Neuronal stem cell (in vitro differentiated cells): ENCODE results near the gene FLCN. TPM values are rescaled to one million over a fixed set of nuclear protein-coding genes. Genes with fewer than 3 reads are reported as not detected.
A peak's percentile ranks its signal among the peaks of the same experiment; 100 is the strongest.

Experiments
- DNase-seq: peaks from one replicate; pipeline ENCODE4 v3.0.0-alpha.2; 2013; ENCODE audit warnings: low spot score
- H2AFZ ChIP-seq: one replicate; pipeline ENCODE4 v1.6.1; 2013; ENCODE audit warnings: mild to moderate bottlenecking, low read length, inconsistent platforms
- H2AK5ac ChIP-seq: 2 replicates; pipeline ENCODE4 v1.6.1; 2013; ENCODE audit warnings: low read depth, mild to moderate bottlenecking, inconsistent platforms, low read length, moderate library complexity, mixed read lengths
- H2BK120ac ChIP-seq: 2 replicates; pipeline ENCODE4 v1.6.1; 2013; ENCODE audit warnings: low read depth, mild to moderate bottlenecking, inconsistent platforms, low read length, moderate library complexity, mixed read lengths
- H2BK12ac ChIP-seq: one replicate; pipeline ENCODE4 v1.6.1; 2013; ENCODE audit warnings: low read length, inconsistent platforms
- H2BK15ac ChIP-seq: 2 replicates; pipeline ENCODE4 v1.6.1; 2013; ENCODE audit warnings: mild to moderate bottlenecking, low read length, inconsistent platforms, mixed read lengths
- H2BK5ac ChIP-seq: one replicate; pipeline ENCODE4 v1.6.1; 2013; ENCODE audit warnings: inconsistent platforms, mild to moderate bottlenecking, low read length, moderate library complexity
- H3K14ac ChIP-seq: one replicate; pipeline ENCODE4 v1.6.1; 2013; ENCODE audit warnings: low read length, inconsistent platforms
- H3K18ac ChIP-seq: 2 replicates; pipeline ENCODE4 v1.6.1; 2013; ENCODE audit warnings: low read length, inconsistent platforms
- H3K23ac ChIP-seq: 2 replicates; pipeline ENCODE4 v1.6.1; 2013; ENCODE audit warnings: low read depth, mild to moderate bottlenecking, mixed read lengths, low read length, inconsistent platforms; ENCODE audit not compliant: poor library complexity
- H3K27ac ChIP-seq: replicated peaks from 3 replicates; pipeline ENCODE4 v1.5.1; 2013; ENCODE audit warnings: low read length, inconsistent platforms
- H3K27me3 ChIP-seq, 3 experiments: 2 replicates each; pipeline ENCODE4 v1.6.1; 2013; ENCODE audit warnings: low read length in 3 of 3, mild to moderate bottlenecking in 2 of 3, inconsistent platforms in 1 of 3, low read depth in 1 of 3, mixed read lengths in 1 of 3, moderate library complexity in 1 of 3; ENCODE audit not compliant: control insufficient read depth in 3 of 3, insufficient read depth in 3 of 3
- H3K36me3 ChIP-seq, 2 donors: replicated peaks in 1 of 2; 2 replicates each; pipeline ENCODE4 v1.6.1; 2013; ENCODE audit warnings: low read length in 2 of 2; ENCODE audit not compliant: control insufficient read depth in 2 of 2, insufficient read depth in 2 of 2
- H3K4ac ChIP-seq: 2 replicates; pipeline ENCODE4 v1.6.1; 2013; ENCODE audit warnings: inconsistent platforms, mild to moderate bottlenecking, low read length, moderate library complexity
- H3K4me1 ChIP-seq, 2 donors: 1 replicate in 1 of 2; 2 replicates in 1 of 2; pipeline ENCODE4 v1.6.1; 2013; ENCODE audit warnings: low read length in 2 of 2, low read depth in 1 of 2; ENCODE audit not compliant: control insufficient read depth in 2 of 2, insufficient read depth in 1 of 2
- H3K4me2 ChIP-seq: one replicate; pipeline ENCODE4 v1.6.1; 2013; ENCODE audit warnings: mild to moderate bottlenecking, low read length, inconsistent platforms; ENCODE audit not compliant: insufficient read depth, poor library complexity, severe bottlenecking
- H3K4me3 ChIP-seq, 2 donors: 2 replicates each; pipeline ENCODE4 v1.5.1; 2013; ENCODE audit warnings: low read length in 2 of 2, mild to moderate bottlenecking in 2 of 2, inconsistent platforms in 1 of 2, moderate library complexity in 1 of 2
- H3K79me1 ChIP-seq: one replicate; pipeline ENCODE4 v1.6.1; 2013; ENCODE audit warnings: low read depth, mild to moderate bottlenecking, inconsistent platforms, low read length, moderate library complexity
- H3K9ac ChIP-seq: one replicate; pipeline ENCODE4 v1.6.1; 2013; ENCODE audit warnings: mild to moderate bottlenecking, low read depth, low read length, inconsistent platforms; ENCODE audit not compliant: poor library complexity
- H3K9me3 ChIP-seq, 2 donors: replicated peaks in 1 of 2; 2 replicates each; pipeline versions ENCODE3 to v1.6.1; 2013; ENCODE audit warnings: low read length in 2 of 2, mild to moderate bottlenecking in 2 of 2, inconsistent platforms in 1 of 2, low read depth in 1 of 2, mixed read lengths in 1 of 2, moderate library complexity in 1 of 2; ENCODE audit not compliant: control insufficient read depth in 2 of 2, insufficient read depth in 1 of 2
- H4K8ac ChIP-seq: one replicate; pipeline ENCODE4 v1.6.1; 2013; ENCODE audit warnings: low read depth, mild to moderate bottlenecking, inconsistent platforms, low read length, moderate library complexity
- H4K91ac ChIP-seq: one replicate; pipeline ENCODE4 v1.6.1; 2013; ENCODE audit warnings: low read length, low read depth, mild to moderate bottlenecking, inconsistent platforms; ENCODE audit not compliant: poor library complexity
- WGBS, 2 donors: extraction: QIAGEN DNeasy Blood & Tissue Kit; methylation state at CpG; one replicate each; pipeline ENCODE4 v1.1.7; 2013; ENCODE audit warnings: missing lambda C conversion rate in 2 of 2, mixed read lengths in 1 of 2; ENCODE audit not compliant: insufficient read length in 2 of 2, insufficient replicate concordance in 1 of 2; ENCODE audit errors: extremely low coverage in 2 of 2; 5-methylcytosine and 5-hydroxymethylcytosine counted together
- small RNA-seq: library from polyadenylated mRNA; stranded (forward); fragments of <200 nt; extraction: miRNeasy Mini kit (QIAGEN cat#:217004); gene quantifications from one replicate; pipeline ENCODE3, GENCODE V24; 2013; ENCODE audit not compliant: insufficient read depth

FLCN gene

GRCh38 chr17:17164676-17165075 lies 72.3 kb downstream of the FLCN start:
- H3K79me1 ChIP-seq, result no peaks in the 10 kb centered on the region
- H3K4me1 ChIP-seq, result peaks cover 0 to 3% of the 10 kb centered on the region in 2 donors
- H3K9me3 ChIP-seq, result peaks cover 0 to 2% of the 10 kb centered on the region in 2 donors
- DNase-seq, result no peak
- no CpG with 5 or more reads among the region's 17 CpGs for WGBS, 2 donors
- peak overlapping the region; percentile 67 for H3K14ac ChIP-seq
- peaks cover 44 to 96% of the 10 kb centered on the region in 2 donors for H3K36me3 ChIP-seq
- peak overlapping the region; percentile 75 for H3K23ac ChIP-seq
- H3K27me3 ChIP-seq, result no peaks in the 10 kb centered on the region
- H2BK12ac ChIP-seq, result no peak overlapping the region
- no peak overlapping the region for H2BK5ac ChIP-seq
- H4K91ac ChIP-seq, result no peak overlapping the region
- no peak overlapping the region for H2BK15ac ChIP-seq
- no peak overlapping the region for H2BK120ac ChIP-seq
- no peak overlapping the region for H3K18ac ChIP-seq
- no peak overlapping the region for H2AFZ ChIP-seq
- no peak overlapping the region for H3K4me2 ChIP-seq
- H3K4me3 ChIP-seq, result peak overlapping the region in 1 of 2 donors; percentile 28
- H2AK5ac ChIP-seq, result no peak overlapping the region
- no peak overlapping the region for H3K9ac ChIP-seq
- peak overlapping the region; percentile 43 for H4K8ac ChIP-seq
- H3K4ac ChIP-seq, result no peak overlapping the region
- H3K27ac ChIP-seq, result no peak overlapping the region

DNA sequence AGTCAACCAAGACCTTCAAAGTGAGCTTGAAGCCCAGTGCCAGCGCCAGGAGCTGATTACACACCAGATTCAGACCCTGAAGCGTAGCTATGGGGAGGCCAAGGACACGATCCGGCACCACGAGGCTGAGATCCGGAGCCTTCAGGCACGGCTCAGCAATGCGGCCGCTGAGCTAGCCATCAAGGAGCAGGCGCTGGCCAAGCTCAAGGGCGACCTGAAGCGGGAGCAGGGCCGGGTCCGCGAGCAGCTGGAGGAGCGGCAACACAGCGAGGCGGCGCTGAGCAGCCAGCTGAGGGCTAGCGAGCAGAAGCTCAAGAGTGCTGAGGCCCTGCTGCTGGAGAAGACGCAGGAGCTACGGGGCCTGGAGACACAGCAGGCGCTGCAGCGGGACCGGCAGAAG lies 72.8 kb downstream of the FLCN start:
- DNase-seq, result no peak

More for the DNA sequence above, 72.8 kb downstream of the FLCN start:
- H3K4me3 ChIP-seq, result no peak overlapping the region
- H3K18ac ChIP-seq, result no peak overlapping the region
- H2AK5ac ChIP-seq, result no peak overlapping the region
- H2BK12ac ChIP-seq, result no peak overlapping the region
- no peak overlapping the region for H3K4me2 ChIP-seq
- peak overlapping the region; percentile 67 for H3K14ac ChIP-seq
- H4K91ac ChIP-seq, result no peak overlapping the region
- H3K9ac ChIP-seq, result peak overlapping the region; percentile 45
- H4K8ac ChIP-seq, result no peak overlapping the region
- H3K36me3 ChIP-seq, result peaks cover 46 to 96% of the 10 kb centered on the region in 2 donors
- WGBS, 2 donors, result no CpG with 5 or more reads among the region's 25 CpGs
- no peak overlapping the region for H2BK120ac ChIP-seq
- H3K27me3 ChIP-seq, result no peaks in the 10 kb centered on the region
- H2BK15ac ChIP-seq, result no peak overlapping the region
- peaks cover 0 to 2% of the 10 kb centered on the region in 2 donors for H3K9me3 ChIP-seq
- no peak overlapping the region for H2AFZ ChIP-seq
- no peak overlapping the region for H3K4ac ChIP-seq
- peak overlapping the region; percentile 75 for H3K23ac ChIP-seq
- H3K79me1 ChIP-seq, result no peaks in the 10 kb centered on the region
- H3K27ac ChIP-seq, result no peak overlapping the region
- H3K4me1 ChIP-seq, result peaks cover 0 to 3% of the 10 kb centered on the region in 2 donors
- H2BK5ac ChIP-seq, result no peak overlapping the region

Small RNA genes lying within 50 kb of the gene (small RNA-seq; reads per million reads assigned to genes)
- not detected for gene RNU6-767P
